ENCODE measurements around the gene SPO11.

DNA sequence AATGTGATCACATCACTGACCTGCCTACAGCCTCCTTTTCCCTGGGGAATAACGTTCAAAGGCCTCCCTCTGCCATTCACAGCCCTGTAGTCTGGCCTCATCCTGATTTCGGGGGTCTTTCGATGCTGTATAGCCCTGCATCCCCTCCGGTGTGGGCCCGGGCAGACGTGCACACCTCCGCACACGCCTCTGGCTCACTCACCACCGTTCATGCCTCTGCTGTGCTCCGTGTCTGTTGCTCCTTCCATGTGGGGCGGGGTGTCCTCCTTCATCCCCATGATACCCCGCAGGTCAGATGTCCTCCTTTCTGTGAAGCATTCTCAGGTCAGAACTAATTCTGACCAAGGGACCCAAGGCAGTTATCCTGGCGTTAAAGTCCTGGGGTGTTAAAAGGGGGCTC, 47.7 kb downstream of the SPO11 start:
- TF ChIP-seq CTCF (conservative IDR thresholded peaks at IDR 0.05; ENCODE audit: low read depth in 2 of 2) = no peak
- TF ChIP-seq POLR2AphosphoS5 (IDR thresholded peaks at IDR 0.05; ENCODE audit: low read depth) = no peak
- TF ChIP-seq ZNF331 (CRISPR knock-in tag; IDR thresholded peaks at IDR 0.05; ENCODE audit: low read depth) = no peak
- TF ChIP-seq, protein P1, sequence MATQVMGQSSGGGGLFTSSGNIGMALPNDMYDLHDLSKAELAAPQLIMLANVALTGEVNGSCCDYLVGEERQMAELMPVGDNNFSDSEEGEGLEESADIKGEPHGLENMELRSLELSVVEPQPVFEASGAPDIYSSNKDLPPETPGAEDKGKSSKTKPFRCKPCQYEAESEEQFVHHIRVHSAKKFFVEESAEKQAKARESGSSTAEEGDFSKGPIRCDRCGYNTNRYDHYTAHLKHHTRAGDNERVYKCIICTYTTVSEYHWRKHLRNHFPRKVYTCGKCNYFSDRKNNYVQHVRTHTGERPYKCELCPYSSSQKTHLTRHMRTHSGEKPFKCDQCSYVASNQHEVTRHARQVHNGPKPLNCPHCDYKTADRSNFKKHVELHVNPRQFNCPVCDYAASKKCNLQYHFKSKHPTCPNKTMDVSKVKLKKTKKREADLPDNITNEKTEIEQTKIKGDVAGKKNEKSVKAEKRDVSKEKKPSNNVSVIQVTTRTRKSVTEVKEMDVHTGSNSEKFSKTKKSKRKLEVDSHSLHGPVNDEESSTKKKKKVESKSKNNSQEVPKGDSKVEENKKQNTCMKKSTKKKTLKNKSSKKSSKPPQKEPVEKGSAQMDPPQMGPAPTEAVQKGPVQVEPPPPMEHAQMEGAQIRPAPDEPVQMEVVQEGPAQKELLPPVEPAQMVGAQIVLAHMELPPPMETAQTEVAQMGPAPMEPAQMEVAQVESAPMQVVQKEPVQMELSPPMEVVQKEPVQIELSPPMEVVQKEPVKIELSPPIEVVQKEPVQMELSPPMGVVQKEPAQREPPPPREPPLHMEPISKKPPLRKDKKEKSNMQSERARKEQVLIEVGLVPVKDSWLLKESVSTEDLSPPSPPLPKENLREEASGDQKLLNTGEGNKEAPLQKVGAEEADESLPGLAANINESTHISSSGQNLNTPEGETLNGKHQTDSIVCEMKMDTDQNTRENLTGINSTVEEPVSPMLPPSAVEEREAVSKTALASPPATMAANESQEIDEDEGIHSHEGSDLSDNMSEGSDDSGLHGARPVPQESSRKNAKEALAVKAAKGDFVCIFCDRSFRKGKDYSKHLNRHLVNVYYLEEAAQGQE (IDR thresholded peaks at IDR 0.05; ENCODE audit: unreplicated experiment) = no peak

Measured in GM23338 (cell line).